HTERT RPE-1 (cell line): ENCODE results near the gene CD79B.

Source experiments
- in situ Hi-C: fragments of 300-500 bp; cut with MboI; formaldehyde crosslinking; loops from 4 replicates; pipeline ENCODE4 v1.14.3; 2020; ENCODE audit warnings: low sequenced_read_pairs

The CD79B gene

GRCh38 chr17:63954402-63955063, 22.4 kb upstream of the CD79B start:
- in situ Hi-C loops: no loop called here

GRCh38 chr17:63950940-63951907, 19.1 kb upstream of the CD79B start:
- in situ Hi-C loops: no loop called here

GRCh38 chr17:63949576-63950250, 17.6 kb upstream of the CD79B start:
- in situ Hi-C loops: no loop called here

- in situ Hi-C loops: no loop called here
Measured at GRCh38 chr17:63948521-63948920, 16.4 kb upstream of the CD79B start.

GRCh38 chr17:63947711-63948330, 15.7 kb upstream of the CD79B start:
- in situ Hi-C loops: no loop called here

- in situ Hi-C loops: no loop called here
Measured at GRCh38 chr17:63946440-63947363, 14.6 kb upstream of the CD79B start.

- in situ Hi-C loops: no loop called here
Measured at GRCh38 chr17:63945784-63946439, 13.8 kb upstream of the CD79B start.

GRCh38 chr17:63944736-63945499, 12.8 kb upstream of the CD79B start:
- in situ Hi-C loops: no loop called here

- in situ Hi-C loops: no loop called here
Measured at GRCh38 chr17:63943745-63944144, 11.6 kb upstream of the CD79B start.

GRCh38 chr17:63942309-63942985, 10.3 kb upstream of the CD79B start:
- in situ Hi-C loops: no loop called here

- in situ Hi-C loops: no loop called here
Measured at GRCh38 chr17:63941751-63942150, 9.6 kb upstream of the CD79B start.

GRCh38 chr17:63941162-63941561, 9.0 kb upstream of the CD79B start:
- in situ Hi-C loops: no loop called here

GRCh38 chr17:63940584-63940983, 8.5 kb upstream of the CD79B start:
- in situ Hi-C loops: no loop called here

GRCh38 chr17:63939884-63940283, 7.8 kb upstream of the CD79B start:
- in situ Hi-C loops: no loop called here

- in situ Hi-C loops: no loop called here
Measured at GRCh38 chr17:63939401-63939800, 7.3 kb upstream of the CD79B start.

GRCh38 chr17:63937920-63938319, 5.8 kb upstream of the CD79B start:
- in situ Hi-C loops: no loop called here

- in situ Hi-C loops: no loop called here
Measured at GRCh38 chr17:63937319-63937718, 5.2 kb upstream of the CD79B start.
